Activated CD4-positive, alpha-beta memory T cell treated with anti-CD3 and anti-CD28 coated beads for 36 hours (primary cell): ENCODE results near the gene HSD17B12. TPM values are rescaled to one million over a fixed set of nuclear protein-coding genes. Genes with fewer than 3 reads are reported as not detected.
A peak's percentile ranks its signal among the peaks of the same experiment; 100 is the strongest.

Source experiments
- CTCF ChIA-PET: fragments of 350-600 bp; sonication (Branson Sonifier 250); formaldehyde crosslinking; loops from one replicate; lab custom pipeline; 2021; ENCODE audit warnings: antibody characterized with exemption, inconsistent platforms; lab: Charles Lee
- POLR2A ChIA-PET: fragments of 350-600 bp; sonication (Branson Sonifier 250); formaldehyde crosslinking; loops from one replicate; lab custom pipeline; 2021; ENCODE audit warnings: antibody characterized with exemption; lab: Charles Lee
- DNase-seq: peaks from one replicate; pipeline ENCODE4 v3.0.0-alpha.2; 2020
- H3K27ac Mint-ChIP-seq: one replicate; pipeline ENCODE4 v1.8.0; 2021; ENCODE audit warnings: mixed read lengths
- H3K27me3 Mint-ChIP-seq: one replicate; pipeline ENCODE4 v1.8.0; 2021; ENCODE audit warnings: mixed read lengths
- H3K36me3 Mint-ChIP-seq: one replicate; pipeline ENCODE4 v1.8.0; 2021; ENCODE audit warnings: mixed read lengths
- H3K4me1 Mint-ChIP-seq: one replicate; pipeline ENCODE4 v1.8.0; 2021; ENCODE audit warnings: low read depth, mixed read lengths
- H3K4me3 Mint-ChIP-seq: one replicate; pipeline ENCODE4 v1.8.0; 2021; ENCODE audit warnings: mild to moderate bottlenecking, mixed read lengths
- H3K9me3 Mint-ChIP-seq: one replicate; pipeline ENCODE4 v1.8.0; 2021; ENCODE audit warnings: mixed read lengths
- intact Hi-C: fragments of 100-400 bp; cut with micrococcal nuclease; formaldehyde crosslinking; loops from one replicate; pipeline ENCODE4 v1.15.1; 2023
- total RNA-seq, 2 experiments: library from RNA; stranded (reverse); gene quantifications; one replicate each; pipeline ENCODE4 v1.2.3, GENCODE V29; 2021

HSD17B12 gene
- 10 to 100 TPM; 32.8 to 35.3 TPM for total RNA-seq

- Mint-ChIP-seq H3K9me3 (peaks cover 17% of the 10 kb centered on the region), H3K4me3 (peak within 1 kb of the TSS; percentile 92), H3K27me3 (no peaks in the 10 kb centered on the region), H3K27ac (peak within 1 kb of the TSS; percentile 94), H3K4me1 (peaks cover 33% of the 10 kb centered on the region), H3K36me3 (peaks cover 34% of the 10 kb centered on the region)
- DNase-seq, result peak; percentile 100
- ChIA-PET POLR2A (interaction anchor here (0.6 to 1.6 kb wide), 6 partner anchors 18 to 322 kb away, joined by 3 to 7 read pairs (median 4); partner anchors contain the start of gene TTC17), CTCF (interaction anchor here (1.1 to 1.2 kb wide), 2 partner anchors 36 to 171 kb away, joined by 3 to 8 read pairs; no protein-coding TSS in a partner anchor)
- intact Hi-C loops, result loop anchor here (1.0 to 2.0 kb wide), 7 partner anchors 36 to 386 kb away; partner anchors contain the start of genes ACCS, API5 and TTC17
These were observed at the start of gene HSD17B12 for GRCh38 chr11:43680521-43681400. Gene HSD17B12, plus strand, starts transcription at chr11:43680738. Its CDS starts 90 bp downstream, at chr11:43680828.

- no peak overlapping the region for H3K4me3 Mint-ChIP-seq
- DNase-seq, result no peak
- CTCF ChIA-PET, result no interaction called here
- POLR2A ChIA-PET, result no interaction called here
- intact Hi-C loops, result no loop called here
- no peak overlapping the region for H3K27ac Mint-ChIP-seq
- no peaks in the 10 kb centered on the region for H3K4me1 Mint-ChIP-seq
- H3K27me3 Mint-ChIP-seq, result peaks cover 42% of the 10 kb centered on the region
- H3K36me3 Mint-ChIP-seq, result no peaks in the 10 kb centered on the region
- no peaks in the 10 kb centered on the region for H3K9me3 Mint-ChIP-seq
These were observed 48.8 kb upstream of the HSD17B12 start for GRCh38 chr11:43631732-43632131.

GRCh38 chr11:43632181-43632580 is 48.4 kb upstream of the HSD17B12 start:
- Mint-ChIP-seq H3K4me1 (no peaks in the 10 kb centered on the region), H3K27me3 (peaks cover 41% of the 10 kb centered on the region), H3K4me3 (no peak overlapping the region), H3K36me3 (no peaks in the 10 kb centered on the region), H3K27ac (no peak overlapping the region), H3K9me3 (no peaks in the 10 kb centered on the region)
- CTCF ChIA-PET, result no interaction called here
- no peak for DNase-seq
- POLR2A ChIA-PET, result no interaction called here
- intact Hi-C loops, result no loop called here

- peaks cover 2% of the 10 kb centered on the region for H3K4me1 Mint-ChIP-seq
- H3K4me3 Mint-ChIP-seq, result no peak overlapping the region
- H3K36me3 Mint-ChIP-seq, result peaks cover under 1% of the 10 kb centered on the region
- peaks cover 2% of the 10 kb centered on the region for H3K9me3 Mint-ChIP-seq
- no peak overlapping the region for H3K27ac Mint-ChIP-seq
- CTCF ChIA-PET, result no interaction called here
- peaks cover 35% of the 10 kb centered on the region for H3K27me3 Mint-ChIP-seq
- no peak for DNase-seq
- POLR2A ChIA-PET, result no interaction called here
- intact Hi-C loops, result no loop called here
These were observed 41.8 kb upstream of the HSD17B12 start for GRCh38 chr11:43638717-43639116.

GRCh38 chr11:43639224-43639623 is 41.3 kb upstream of the HSD17B12 start:
- no peak for DNase-seq
- ChIA-PET POLR2A (no interaction called here), CTCF (no interaction called here)
- Mint-ChIP-seq H3K27me3 (peaks cover 34% of the 10 kb centered on the region), H3K4me3 (no peak overlapping the region), H3K36me3 (peaks cover 3% of the 10 kb centered on the region), H3K4me1 (peaks cover 5% of the 10 kb centered on the region), H3K9me3 (peaks cover 4% of the 10 kb centered on the region), H3K27ac (no peak overlapping the region)
- intact Hi-C loops, result no loop called here

- peaks cover 28% of the 10 kb centered on the region for H3K27me3 Mint-ChIP-seq
- H3K27ac Mint-ChIP-seq, result no peak overlapping the region
- ChIA-PET POLR2A (no interaction called here), CTCF (no interaction called here)
- H3K9me3 Mint-ChIP-seq, result peaks cover 4% of the 10 kb centered on the region
- no peak for DNase-seq
- intact Hi-C loops, result loop anchor here (5.0 to 10.0 kb wide), 2 partner anchors 328 to 425 kb away; partner anchors contain the start of genes ACCS and API5
- peaks cover 9% of the 10 kb centered on the region for H3K4me1 Mint-ChIP-seq
- peaks cover 3% of the 10 kb centered on the region for H3K36me3 Mint-ChIP-seq
- H3K4me3 Mint-ChIP-seq, result no peak overlapping the region
These were observed 40.6 kb upstream of the HSD17B12 start for GRCh38 chr11:43639920-43640319.

GRCh38 chr11:43643898-43644620 is 36.5 kb upstream of the HSD17B12 start:
- DNase-seq, result peak; percentile 93
- Mint-ChIP-seq H3K4me1 (peaks cover 24% of the 10 kb centered on the region), H3K27me3 (peaks cover 11% of the 10 kb centered on the region), H3K9me3 (peaks cover 4% of the 10 kb centered on the region), H3K27ac (peak overlapping the region; percentile 75), H3K4me3 (peak overlapping the region; percentile 97), H3K36me3 (peaks cover 3% of the 10 kb centered on the region)
- ChIA-PET CTCF (interaction anchor here (0.8 kb wide), 1 partner anchor 37 kb away, joined by 3 read pairs; no protein-coding TSS in a partner anchor), POLR2A (interaction anchor here (0.7 kb wide), 1 partner anchor 36 kb away, joined by 3 read pairs; the partner anchor contains the start of gene HSD17B12)
- intact Hi-C loops, result loop anchor here (1.0 to 10.0 kb wide), 6 partner anchors 36 to 421 kb away; partner anchors contain the start of genes ACCS, API5 and HSD17B12

GRCh38 chr11:43644621-43645299 is 35.8 kb upstream of the HSD17B12 start:
- H3K4me3 Mint-ChIP-seq, result peak overlapping the region; percentile 97
- H3K27me3 Mint-ChIP-seq, result peaks cover 4% of the 10 kb centered on the region
- H3K36me3 Mint-ChIP-seq, result peaks cover 8% of the 10 kb centered on the region
- intact Hi-C loops, result loop anchor here (1.0 to 10.0 kb wide), 6 partner anchors 36 to 420 kb away; partner anchors contain the start of genes ACCS, API5 and HSD17B12
- ChIA-PET CTCF (interaction anchor here (0.6 to 0.8 kb wide), 2 partner anchors 32 to 37 kb away, joined by 3 read pairs; no protein-coding TSS in a partner anchor), POLR2A (interaction anchor here (0.7 kb wide), 1 partner anchor 36 kb away, joined by 3 read pairs; the partner anchor contains the start of gene HSD17B12)
- H3K4me1 Mint-ChIP-seq, result peaks cover 24% of the 10 kb centered on the region
- H3K27ac Mint-ChIP-seq, result peak overlapping the region; percentile 75
- no peak for DNase-seq
- H3K9me3 Mint-ChIP-seq, result peaks cover 4% of the 10 kb centered on the region

- POLR2A ChIA-PET, result no interaction called here
- Mint-ChIP-seq H3K36me3 (peaks cover 10% of the 10 kb centered on the region), H3K9me3 (peaks cover 12% of the 10 kb centered on the region), H3K4me3 (no peak overlapping the region), H3K27me3 (no peaks in the 10 kb centered on the region), H3K4me1 (peaks cover 24% of the 10 kb centered on the region), H3K27ac (no peak overlapping the region)
- CTCF ChIA-PET, result no interaction called here
- intact Hi-C loops, result loop anchor here (10.0 kb wide), 1 partner anchor 418 kb away; the partner anchor contains the start of gene ACCS
- DNase-seq, result no peak
These were observed 33.8 kb upstream of the HSD17B12 start for GRCh38 chr11:43646767-43647166.

- intact Hi-C loops, result loop anchor here (10.0 kb wide), 1 partner anchor 416 kb away; the partner anchor contains the start of gene ACCS
- no peak for DNase-seq
- POLR2A ChIA-PET, result interaction anchor here (0.6 kb wide), 1 partner anchor 311 kb away, joined by 5 read pairs; no protein-coding TSS in a partner anchor
- H3K27ac Mint-ChIP-seq, result no peak overlapping the region
- CTCF ChIA-PET, result no interaction called here
- no peak overlapping the region for H3K4me3 Mint-ChIP-seq
- no peaks in the 10 kb centered on the region for H3K27me3 Mint-ChIP-seq
- H3K4me1 Mint-ChIP-seq, result peaks cover 21% of the 10 kb centered on the region
- H3K36me3 Mint-ChIP-seq, result peaks cover 7% of the 10 kb centered on the region
- peaks cover 9% of the 10 kb centered on the region for H3K9me3 Mint-ChIP-seq
These were observed 31.6 kb upstream of the HSD17B12 start for GRCh38 chr11:43648888-43649287.

- peaks cover 7% of the 10 kb centered on the region for H3K36me3 Mint-ChIP-seq
- POLR2A ChIA-PET, result interaction anchor here (0.6 kb wide), 1 partner anchor 311 kb away, joined by 5 read pairs; no protein-coding TSS in a partner anchor
- H3K9me3 Mint-ChIP-seq, result peaks cover 9% of the 10 kb centered on the region
- no peak overlapping the region for H3K27ac Mint-ChIP-seq
- H3K27me3 Mint-ChIP-seq, result no peaks in the 10 kb centered on the region
- CTCF ChIA-PET, result no interaction called here
- H3K4me1 Mint-ChIP-seq, result peaks cover 18% of the 10 kb centered on the region
- intact Hi-C loops, result loop anchor here (10.0 kb wide), 1 partner anchor 415 kb away; the partner anchor contains the start of gene ACCS
- DNase-seq, result no peak
- no peak overlapping the region for H3K4me3 Mint-ChIP-seq
These were observed 31.0 kb upstream of the HSD17B12 start for GRCh38 chr11:43649501-43649900.
